H9 (cell line): ENCODE results near the gene PSME1. TPM values are rescaled to one million over a fixed set of nuclear protein-coding genes. Genes with fewer than 3 reads are reported as not detected.
A peak's percentile ranks its signal among the peaks of the same experiment; 100 is the strongest.

Experiments used
- DNase-seq: peaks from one replicate; pipeline ENCODE4 v3.0.0-alpha.2; 2017
- H2AFZ ChIP-seq: one replicate; pipeline ENCODE4 v1.6.1; 2013; ENCODE audit warnings: mild to moderate bottlenecking, low read length, control low read depth, moderate library complexity
- H2AK5ac ChIP-seq: 2 replicates; pipeline ENCODE4 v1.6.1; 2013; ENCODE audit warnings: low read length, control low read depth, mixed read lengths; ENCODE audit not compliant: insufficient read length
- H2BK120ac ChIP-seq: one replicate; pipeline ENCODE4 v1.6.1; 2013; ENCODE audit warnings: low read depth, mild to moderate bottlenecking, low read length, control low read depth, inconsistent platforms; ENCODE audit not compliant: poor library complexity, severe bottlenecking
- H2BK12ac ChIP-seq: 2 replicates; pipeline ENCODE4 v1.6.1; 2013; ENCODE audit warnings: low read length, control low read depth, mixed read lengths, low read depth; ENCODE audit not compliant: insufficient read length
- H2BK15ac ChIP-seq: 2 replicates; pipeline ENCODE4 v1.6.1; 2013; ENCODE audit warnings: low read depth, low read length, control low read depth
- H2BK20ac ChIP-seq: one replicate; pipeline ENCODE4 v1.6.1; 2013; ENCODE audit warnings: low read depth, mild to moderate bottlenecking, low read length, control low read depth, inconsistent platforms; ENCODE audit not compliant: poor library complexity, severe bottlenecking
- H2BK5ac ChIP-seq: 2 replicates; pipeline ENCODE4 v1.6.1; 2013; ENCODE audit warnings: low read length, control low read depth, mixed read lengths; ENCODE audit not compliant: insufficient read length
- H3K14ac ChIP-seq: 2 replicates; pipeline ENCODE4 v1.6.1; 2013; ENCODE audit warnings: low read length, control low read depth; ENCODE audit not compliant: insufficient read depth
- H3K18ac ChIP-seq: 2 replicates; pipeline ENCODE4 v1.6.1; 2013; ENCODE audit warnings: low read depth, mild to moderate bottlenecking, mixed read lengths, low read length, control low read depth; ENCODE audit not compliant: insufficient read length
- H3K23ac ChIP-seq: 2 replicates; pipeline ENCODE4 v1.6.1; 2013; ENCODE audit warnings: low read length, control low read depth, mixed read lengths, low read depth; ENCODE audit not compliant: insufficient read length
- H3K23me2 ChIP-seq: 2 replicates; pipeline ENCODE4 v1.6.1; 2013; ENCODE audit warnings: low read depth, mild to moderate bottlenecking, mixed read lengths, low read length, control low read depth; ENCODE audit not compliant: insufficient read length, poor library complexity, severe bottlenecking
- H3K27ac ChIP-seq: 2 replicates; pipeline ENCODE4 v1.5.1; 2013; ENCODE audit warnings: low read length, control low read depth, mixed read lengths, low read depth; ENCODE audit not compliant: insufficient read length
- H3K27me3 ChIP-seq: 2 replicates; pipeline ENCODE4 v1.6.1; 2013; ENCODE audit warnings: low read length, control low read depth, inconsistent platforms; ENCODE audit not compliant: insufficient read depth
- H3K4ac ChIP-seq: 2 replicates; pipeline ENCODE4 v1.6.1; 2013; ENCODE audit warnings: low read depth, mild to moderate bottlenecking, control low read depth, inconsistent platforms, low read length, moderate library complexity
- H3K4me1 ChIP-seq: 2 replicates; pipeline ENCODE4 v1.6.1; 2013; ENCODE audit warnings: low read length, control low read depth, inconsistent platforms; ENCODE audit not compliant: insufficient read depth
- H3K4me2 ChIP-seq: 2 replicates; pipeline ENCODE4 v1.6.1; 2013; ENCODE audit warnings: low read length, control low read depth, mixed read lengths; ENCODE audit not compliant: insufficient read length, insufficient read depth
- H3K56ac ChIP-seq: 2 replicates; pipeline ENCODE4 v1.6.1; 2013; ENCODE audit warnings: low read depth, mild to moderate bottlenecking, mixed read lengths, low read length, control low read depth; ENCODE audit not compliant: insufficient read length
- H3K79me1 ChIP-seq: 2 replicates; pipeline ENCODE4 v1.6.1; 2013; ENCODE audit warnings: low read depth, mild to moderate bottlenecking, moderate library complexity, low read length, control low read depth, inconsistent platforms; ENCODE audit not compliant: insufficient read depth, poor library complexity, severe bottlenecking
- H3K79me2 ChIP-seq: 2 replicates; pipeline ENCODE4 v1.6.1; 2013; ENCODE audit warnings: low read length, control low read depth, inconsistent platforms; ENCODE audit not compliant: insufficient read depth
- H3K9ac ChIP-seq: 2 replicates; pipeline ENCODE4 v1.6.1; 2013; ENCODE audit warnings: low read length, control low read depth, mixed read lengths; ENCODE audit not compliant: insufficient read length; ENCODE audit errors: extremely low read depth
- H3K9me3 ChIP-seq: one replicate; pipeline ENCODE4 v1.6.1; 2013; ENCODE audit warnings: low read depth, low read length, inconsistent platforms; ENCODE audit not compliant: control insufficient read depth
- H3T11ph ChIP-seq: one replicate; pipeline ENCODE4 v1.6.1; 2013; ENCODE audit warnings: mild to moderate bottlenecking, low read length, control low read depth, inconsistent platforms
- H4K20me1 ChIP-seq: one replicate; pipeline ENCODE4 v1.6.1; 2013; ENCODE audit not compliant: control insufficient read depth, insufficient read length, insufficient read depth
- H4K5ac ChIP-seq: 2 replicates; pipeline ENCODE4 v1.6.1; 2013; ENCODE audit warnings: low read depth, mild to moderate bottlenecking, mixed read lengths, low read length, control low read depth; ENCODE audit not compliant: insufficient read length
- H4K8ac ChIP-seq: replicated peaks from 2 replicates; pipeline ENCODE4 v1.6.1; 2013; ENCODE audit warnings: low read length, control low read depth, mixed read lengths, low read depth; ENCODE audit not compliant: insufficient read length
- H4K91ac ChIP-seq: 2 replicates; pipeline ENCODE4 v1.6.1; 2013; ENCODE audit warnings: low read depth, mild to moderate bottlenecking, moderate library complexity, mixed read lengths, low read length, control low read depth; ENCODE audit not compliant: insufficient read length
- H3K27ac Mint-ChIP-seq, 3 experiments: 2 replicates in 2 of 3; 3 replicates in 1 of 3; pipeline ENCODE4 v1.8.0; 2020 to 2021; ENCODE audit warnings: mixed read lengths in 3 of 3, mild to moderate bottlenecking in 1 of 3, moderate library complexity in 1 of 3
- H3K27me3 Mint-ChIP-seq: 2 replicates; pipeline ENCODE4 v1.8.0; 2021; ENCODE audit warnings: low read depth, mild to moderate bottlenecking, moderate library complexity, mixed read lengths
- H3K36me3 Mint-ChIP-seq, 3 experiments: 2 replicates in 2 of 3; 3 replicates in 1 of 3; pipeline ENCODE4 v1.8.0; 2020 to 2021; ENCODE audit warnings: low read depth in 3 of 3, mixed read lengths in 3 of 3; ENCODE audit not compliant: insufficient read depth in 1 of 3
- H3K4me1 Mint-ChIP-seq, 2 experiments: 2 replicates each; pipeline ENCODE4 v1.8.0; 2020; ENCODE audit warnings: mixed read lengths in 2 of 2
- H3K4me3 Mint-ChIP-seq, 2 experiments: 2 replicates in 1 of 2; 3 replicates in 1 of 2; pipeline ENCODE4 v1.8.0; 2020 to 2021; ENCODE audit warnings: mild to moderate bottlenecking in 2 of 2, mixed read lengths in 2 of 2, moderate library complexity in 1 of 2
- H3K9me3 Mint-ChIP-seq, 2 experiments: 2 replicates in 1 of 2; 3 replicates in 1 of 2; pipeline ENCODE4 v1.8.0; 2020; ENCODE audit warnings: mild to moderate bottlenecking in 2 of 2, mixed read lengths in 2 of 2, moderate library complexity in 1 of 2
- CTCF ChIP-seq: fragments of 200-600 bp; sonication (generic); conservative IDR thresholded peaks from 3 replicates; pipeline ENCODE4 v1.8.0; 2021; ENCODE audit warnings: antibody characterized with exemption, mild to moderate bottlenecking
- WGBS: extraction: QIAGEN DNeasy Blood & Tissue Kit; methylation state at CpG from one replicate; pipeline ENCODE4 v1.1.7; 2013; ENCODE audit warnings: missing lambda C conversion rate, low lambda C conversion rate, mixed read lengths; ENCODE audit not compliant: insufficient read length; ENCODE audit errors: extremely low coverage; 5-methylcytosine and 5-hydroxymethylcytosine counted together
- total RNA-seq: library from RNA; stranded (reverse); gene quantifications from 2 replicates; pipeline ENCODE4 v1.2.1, GENCODE V29; 2021

PSME1 gene
- total RNA-seq, 1 experiment from 2014 or later = 109 TPM

- no peak for DNase-seq
- Mint-ChIP-seq H3K36me3 (peaks cover 3 to 45% (median 44%) of the 10 kb centered on the region in 3 experiments), H3K27ac (no peak overlapping the region), H3K27me3 (no peaks in the 10 kb centered on the region), H3K9me3 (no peaks in the 10 kb centered on the region), H3K4me3 (peak overlapping the region in 1 of 2 experiments; percentile 99; a peak in 4 of 5 replicates), H3K4me1 (peaks cover 24% of the 10 kb centered on the region in 2 experiments)
- H3K79me1 ChIP-seq = peaks cover 4% of the 10 kb centered on the region
- H3K4me2 ChIP-seq = peak overlapping the region; percentile 83
- H3K27me3 ChIP-seq = no peaks in the 10 kb centered on the region
- peak overlapping the region; percentile 11 for H3K9ac ChIP-seq
- no peak for TF ChIP-seq CTCF
- no peak overlapping the region for H2BK20ac ChIP-seq
- H3K27ac ChIP-seq = no peak overlapping the region
- no CpG with 5 or more reads among the region's 2 CpGs for WGBS
- H3K79me2 ChIP-seq = peaks cover 8% of the 10 kb centered on the region; the same call in 1 of the 2 replicates
- no peak overlapping the region for H3K56ac ChIP-seq
- H4K5ac ChIP-seq = no peak overlapping the region
- no peak overlapping the region for H4K8ac ChIP-seq
- peaks cover 19% of the 10 kb centered on the region for H3K23me2 ChIP-seq
- no peak overlapping the region for H3K4ac ChIP-seq
- H2BK120ac ChIP-seq = no peak overlapping the region
- no peak overlapping the region for H2BK15ac ChIP-seq
- H3K14ac ChIP-seq = no peak overlapping the region
- H3K4me1 ChIP-seq = no peaks in the 10 kb centered on the region
- no peak overlapping the region for H2BK5ac ChIP-seq
- H3K23ac ChIP-seq = no peak overlapping the region
- no peak overlapping the region for H2AFZ ChIP-seq
- no peaks in the 10 kb centered on the region for H4K20me1 ChIP-seq
- no peak overlapping the region for H2AK5ac ChIP-seq
- H2BK12ac ChIP-seq = no peak overlapping the region
- no peak overlapping the region for H4K91ac ChIP-seq
- no peak overlapping the region for H3K18ac ChIP-seq
- H3T11ph ChIP-seq = no peak overlapping the region
- H3K9me3 ChIP-seq = no peaks in the 10 kb centered on the region
Measured at GRCh38 chr14:24145219-24145618, 9.2 kb downstream of the PSME1 start.
